Psoas muscle (tissue), 8 donors: Measurements from ENCODE around the gene ZNF646. TPM values are rescaled to one million over a fixed set of nuclear protein-coding genes. Genes with fewer than 3 reads are reported as not detected.

Experiments
- ATAC-seq, 4 donors: fragments of 200-7000 bp; cut with Tn5 transposase; one replicate each; pipeline ENCODE4 v1.9.1; 2020; ENCODE audit warnings: moderate library complexity in 3 of 4, mild to moderate bottlenecking in 2 of 4
- DNase-seq, 2 donors: peaks; one replicate each; pipeline ENCODE4 v3.0.0-alpha.2; 2020
- H3K27ac ChIP-seq: fragments of 200-600 bp; one replicate; pipeline ENCODE4 v1.8.0; 2022
- H3K27me3 ChIP-seq, 3 donors: fragments of 200-600 bp in 1 of 3; one replicate each; pipeline versions ENCODE4 v1.6.1 to v1.8.0; 2013 to 2022; ENCODE audit warnings: low read length in 2 of 3, mild to moderate bottlenecking in 2 of 3, moderate library complexity in 1 of 3; ENCODE audit not compliant: insufficient read depth in 3 of 3
- H3K36me3 ChIP-seq, 2 donors: fragments of 200-600 bp in 1 of 2; one replicate each; pipeline versions ENCODE4 v1.6.1 to v1.8.0; 2013 to 2022; ENCODE audit warnings: low read depth in 1 of 2, mild to moderate bottlenecking in 1 of 2, moderate library complexity in 1 of 2; ENCODE audit not compliant: insufficient read depth in 1 of 2
- H3K4me1 ChIP-seq: fragments of 200-600 bp; one replicate; pipeline ENCODE4 v1.8.0; 2022
- H3K4me3 ChIP-seq: fragments of 200-600 bp; one replicate; pipeline ENCODE4 v1.8.0; 2022; ENCODE audit warnings: mild to moderate bottlenecking
- H3K9me3 ChIP-seq: fragments of 200-600 bp; one replicate; pipeline ENCODE4 v1.8.0; 2022
- WGBS, 3 donors: extraction: QIAGEN DNeasy Blood & Tissue Kit; methylation state at CpG; one replicate each; pipeline versions ENCODE4 v1.1.6 to v1.1.7; 2013; 5-methylcytosine and 5-hydroxymethylcytosine counted together
- intact Hi-C, 2 donors: fragments of 100-400 bp; cut with DNase I; formaldehyde crosslinking; loops; one replicate each; pipeline versions ENCODE4 v1.11.0 to v1.14.2; 2022
- polyA plus RNA-seq, 3 donors: library from polyadenylated mRNA; stranded (reverse); fragments of 200-250 nt; gene quantifications; one replicate each; pipeline ENCODE4 v1.2.3, GENCODE V29; 2013
- total RNA-seq, 4 donors: library from RNA; stranded (reverse); fragmentation: NEBNext Ultra II Directional in 2 of 4; extraction: Animal tissue kit (Norgen Biotek cat#: 25700) in 2 of 4; gene quantifications; one replicate each; pipeline versions ENCODE4 v1.2.1 to v1.2.4, GENCODE V29; 2021 to 2023
- TF ChIP-seq, protein P1 (sequence below): fragments of 200-600 bp; IDR thresholded peaks from one replicate; pipeline ENCODE4 v1.8.0; 2022; ENCODE audit warnings: antibody characterized with exemption
- donor health status: healthy with polysubstance abuse.
- donor health status: DM: no; HTN: no; CAD: no; lungs with moderate emphysema.
- donor health status: Bipolar disorder and iron deficiency.
- donor health status: healthy.
- donor health status: DM: yes; HTN: yes; CAD: no.
- donor health status: DM: no; HTN: no; CAD: no.
- donor health status: DM: no; HTN: no; CAD: no.
- donor health status: DM: yes; HTN: yes; CAD: no.

ZNF646 gene
- total and polyA plus RNA-seq, 7 donors: 4.0 to 22.6 (median 8.9) TPM

DNA sequence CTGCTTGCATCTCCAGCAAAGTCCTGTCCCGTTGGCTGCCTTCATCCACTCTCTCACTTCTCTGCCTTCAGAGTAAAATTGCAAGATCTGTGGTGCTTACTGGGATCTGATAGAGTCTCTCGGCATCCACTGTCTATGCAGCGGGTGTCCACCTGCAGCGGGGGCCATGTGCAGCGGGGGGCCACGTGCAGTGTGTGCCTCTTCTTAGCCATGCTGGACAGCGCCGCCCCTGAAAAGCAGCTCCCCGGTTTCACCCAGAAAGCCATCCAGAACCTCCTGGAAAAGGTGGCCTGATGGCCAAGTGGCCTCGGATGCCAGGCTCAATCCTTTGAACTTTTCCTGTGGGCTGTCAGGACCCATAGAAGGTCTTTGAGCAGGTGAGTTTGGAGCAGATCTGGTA, 31.4 kb upstream of the ZNF646 start:
- no peak overlapping the region for H3K27ac ChIP-seq
- intact Hi-C loops: no loop called here
- 84 to 90% (median 89%) methylated on average over 10 of the region's 10 CpGs for WGBS, 3 donors
- peaks cover 8 to 59% of the 10 kb centered on the region in 2 donors for H3K36me3 ChIP-seq
- TF ChIP-seq, protein P1, sequence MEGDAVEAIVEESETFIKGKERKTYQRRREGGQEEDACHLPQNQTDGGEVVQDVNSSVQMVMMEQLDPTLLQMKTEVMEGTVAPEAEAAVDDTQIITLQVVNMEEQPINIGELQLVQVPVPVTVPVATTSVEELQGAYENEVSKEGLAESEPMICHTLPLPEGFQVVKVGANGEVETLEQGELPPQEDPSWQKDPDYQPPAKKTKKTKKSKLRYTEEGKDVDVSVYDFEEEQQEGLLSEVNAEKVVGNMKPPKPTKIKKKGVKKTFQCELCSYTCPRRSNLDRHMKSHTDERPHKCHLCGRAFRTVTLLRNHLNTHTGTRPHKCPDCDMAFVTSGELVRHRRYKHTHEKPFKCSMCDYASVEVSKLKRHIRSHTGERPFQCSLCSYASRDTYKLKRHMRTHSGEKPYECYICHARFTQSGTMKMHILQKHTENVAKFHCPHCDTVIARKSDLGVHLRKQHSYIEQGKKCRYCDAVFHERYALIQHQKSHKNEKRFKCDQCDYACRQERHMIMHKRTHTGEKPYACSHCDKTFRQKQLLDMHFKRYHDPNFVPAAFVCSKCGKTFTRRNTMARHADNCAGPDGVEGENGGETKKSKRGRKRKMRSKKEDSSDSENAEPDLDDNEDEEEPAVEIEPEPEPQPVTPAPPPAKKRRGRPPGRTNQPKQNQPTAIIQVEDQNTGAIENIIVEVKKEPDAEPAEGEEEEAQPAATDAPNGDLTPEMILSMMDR: no peak
- ATAC-seq: no peak
- H3K27me3 ChIP-seq: no peaks in the 10 kb centered on the region
- H3K4me3 ChIP-seq: no peak overlapping the region
- H3K9me3 ChIP-seq: no peaks in the 10 kb centered on the region
- no peaks in the 10 kb centered on the region for H3K4me1 ChIP-seq
- DNase-seq: no peak

DNA sequence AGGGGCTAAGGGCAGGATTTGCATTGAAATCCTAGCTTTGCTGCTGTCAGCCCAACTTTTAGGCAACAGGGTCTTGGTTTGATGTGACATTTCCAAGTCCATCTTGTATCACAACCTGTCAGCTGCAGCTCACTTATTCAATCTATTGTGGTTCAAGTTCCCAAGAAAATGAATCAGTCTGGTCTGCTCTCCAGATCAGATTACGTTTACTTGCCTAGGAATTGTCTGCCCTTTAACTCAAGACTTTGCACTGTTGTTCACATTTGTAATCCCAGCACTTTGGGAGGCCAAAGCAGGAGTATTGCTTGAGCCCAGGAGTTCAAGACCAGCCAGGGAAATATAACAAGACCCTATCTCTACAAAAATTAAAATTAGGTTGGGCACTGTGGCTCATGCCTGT, 30.9 kb upstream of the ZNF646 start:
- H3K36me3 ChIP-seq: peaks cover 6 to 54% of the 10 kb centered on the region in 2 donors

DNA sequence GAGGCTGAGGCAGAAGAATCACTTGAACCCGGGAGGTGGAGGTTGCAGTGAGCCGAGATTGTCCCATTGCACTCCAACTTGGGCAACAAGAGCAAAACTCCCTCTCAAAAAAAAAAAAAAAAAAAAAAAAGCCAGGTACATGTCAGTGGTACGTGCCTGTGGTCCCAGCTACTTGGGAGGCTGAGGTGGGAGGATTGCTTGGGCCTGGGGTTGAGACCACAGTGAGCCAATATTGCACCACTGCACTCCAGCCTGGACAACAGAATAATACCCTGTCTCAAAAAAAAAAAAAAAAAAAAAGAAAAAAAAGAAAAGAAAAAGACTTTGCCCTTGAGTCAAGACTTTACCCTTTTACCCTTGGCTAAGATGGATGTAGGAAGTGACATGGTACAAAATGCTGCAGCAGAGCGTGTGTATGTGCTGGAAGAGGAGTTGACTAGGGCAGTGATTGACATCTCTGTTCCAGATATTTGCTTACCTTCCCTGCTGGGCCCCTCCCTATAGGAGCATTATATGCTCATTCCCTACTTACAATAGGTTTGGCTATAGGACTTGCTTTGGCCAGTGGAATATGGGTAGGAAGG, 30.2 kb upstream of the ZNF646 start:
- intact Hi-C loops: no loop called here
- H3K27me3 ChIP-seq: no peaks in the 10 kb centered on the region
- no peak for ATAC-seq
- H3K9me3 ChIP-seq: no peaks in the 10 kb centered on the region
- 91% methylated on average over 4 of the region's 4 CpGs for WGBS, 3 donors
- DNase-seq: no peak
- no peak overlapping the region for H3K4me3 ChIP-seq
- no peaks in the 10 kb centered on the region for H3K4me1 ChIP-seq
- TF ChIP-seq, protein P1: no peak
- no peak overlapping the region for H3K27ac ChIP-seq
- H3K36me3 ChIP-seq: peaks cover 6 to 48% of the 10 kb centered on the region in 2 donors

More for the DNA sequence above, 30.9 kb upstream of the ZNF646 start:
- Histone ChIP-seq H3K27ac (no peak overlapping the region), H3K9me3 (no peaks in the 10 kb centered on the region), H3K4me3 (no peak overlapping the region), H3K4me1 (no peaks in the 10 kb centered on the region), H3K27me3 (no peaks in the 10 kb centered on the region)
- intact Hi-C loops: no loop called here
- 87 to 94% (median 89%) methylated on average over 1 of the region's 1 CpG for WGBS, 3 donors
- TF ChIP-seq, protein P1: no peak
- DNase-seq (no peak), ATAC-seq (no peak)

DNA sequence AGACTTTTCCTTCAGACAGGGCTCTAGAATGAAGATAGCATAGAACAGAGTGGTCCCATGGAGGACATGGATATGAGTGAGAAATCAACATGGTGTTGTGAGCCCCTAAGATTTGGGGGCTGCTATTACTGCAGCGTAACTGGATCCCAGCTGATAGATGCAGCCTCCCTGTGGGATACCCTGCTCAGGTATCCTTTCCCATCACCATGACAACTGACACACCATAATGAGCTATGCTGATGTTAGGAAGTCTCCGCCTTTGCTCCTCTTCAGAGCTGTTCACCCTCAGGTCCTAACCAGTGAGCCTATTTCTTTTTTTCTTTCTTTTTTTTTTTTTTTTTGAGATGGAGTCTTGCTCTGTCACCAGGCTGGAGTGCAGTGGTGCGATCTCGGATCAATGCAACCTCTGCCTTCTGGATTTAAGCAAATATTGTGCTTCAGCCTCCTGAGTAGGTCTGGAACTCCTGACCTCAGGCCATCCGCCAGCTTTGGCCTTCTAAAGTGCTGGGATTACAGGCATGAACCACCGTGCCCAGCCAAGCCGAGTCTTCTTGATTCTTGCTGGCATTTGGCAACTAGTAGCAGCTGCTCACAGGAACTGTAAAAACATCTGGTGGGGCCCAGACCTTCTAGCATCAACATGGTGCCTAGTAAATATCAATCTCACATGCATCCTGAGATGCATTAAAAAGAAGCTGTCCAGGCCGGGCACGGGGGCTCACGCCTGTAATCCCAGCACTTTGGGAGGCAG, 23.8 kb upstream of the ZNF646 start:
- no peaks in the 10 kb centered on the region for H3K9me3 ChIP-seq
- H3K36me3 ChIP-seq: no peaks in the 10 kb centered on the region
- WGBS, 3 donors: 44 to 51% (median 45%) methylated on average over 10 of the region's 10 CpGs
- H3K4me3 ChIP-seq: no peak overlapping the region
- H3K27me3 ChIP-seq: no peaks in the 10 kb centered on the region
- TF ChIP-seq, protein P1: no peak
- DNase-seq (no peak), ATAC-seq (no peak)
- no peaks in the 10 kb centered on the region for H3K4me1 ChIP-seq
- no peak overlapping the region for H3K27ac ChIP-seq
- intact Hi-C loops: loop anchor here in 1 of 2 donors (10.0 kb wide), 1 partner anchor 56 kb away; no protein-coding TSS in a partner anchor
